H1 (cell line): Measurements from ENCODE around the gene GPR18. TPM values are rescaled to one million over a fixed set of nuclear protein-coding genes. Genes with fewer than 3 reads are reported as not detected.

Source experiments
- CTCF ChIA-PET: fragments of 300-600 bp; sonication (Branson Sonifier 250); formaldehyde crosslinking; loops from one replicate; lab custom pipeline; 2021; ENCODE audit not compliant: partially characterized antibody; lab: Charles Lee
- POLR2A ChIA-PET: fragments of 300-600 bp; sonication (Branson Sonifier 250); formaldehyde crosslinking; loops from one replicate; lab custom pipeline; 2021; ENCODE audit warnings: inconsistent platforms; ENCODE audit not compliant: partially characterized antibody; lab: Charles Lee
- DNase-seq, 2 experiments: peaks; one replicate each; pipeline versions ENCODE4 v3.0.0 to v3.0.0-alpha.2; 2010 to 2022; ENCODE audit warnings: low spot score in 2 of 2, low read depth in 1 of 2, mixed read lengths in 1 of 2
- FAIRE-seq: peaks from 2 replicates; lab custom pipeline; 2011; peaks lifted over from hg19 to GRCh38; lab: Jason Lieb, UNC
- H2AFZ ChIP-seq: 2 replicates; pipeline ENCODE4 v1.8.1; 2012; ENCODE audit warnings: low read length, inconsistent platforms
- H2AK5ac ChIP-seq: 2 replicates; pipeline ENCODE4 v1.6.1; 2013; ENCODE audit warnings: low read depth, low read length
- H2BK120ac ChIP-seq: replicated peaks from 2 replicates; pipeline ENCODE3; 2013; ENCODE audit warnings: low read depth, low read length, inconsistent platforms
- H2BK12ac ChIP-seq: 2 replicates; pipeline ENCODE4 v1.6.1; 2013; ENCODE audit warnings: low read depth, low read length
- H2BK15ac ChIP-seq: 2 replicates; pipeline ENCODE4 v1.6.1; 2013; ENCODE audit warnings: low read length
- H2BK20ac ChIP-seq: 2 replicates; pipeline ENCODE4 v1.6.1; 2013; ENCODE audit warnings: low read length
- H2BK5ac ChIP-seq: 2 replicates; pipeline ENCODE4 v1.6.1; 2013; ENCODE audit warnings: low read depth, low read length
- H3K14ac ChIP-seq: 2 replicates; pipeline ENCODE4 v1.6.1; 2013; ENCODE audit warnings: inconsistent platforms; ENCODE audit not compliant: insufficient read length
- H3K18ac ChIP-seq: 2 replicates; pipeline ENCODE4 v1.6.1; 2013; ENCODE audit warnings: low read length; ENCODE audit errors: extremely low read depth
- H3K23ac ChIP-seq: 2 replicates; pipeline ENCODE4 v1.6.1; 2013; ENCODE audit warnings: inconsistent platforms; ENCODE audit not compliant: insufficient read length
- H3K23me2 ChIP-seq: 2 replicates; pipeline ENCODE4 v1.6.1; 2013; ENCODE audit warnings: low read depth, low read length
- H3K27ac ChIP-seq: 2 replicates; pipeline ENCODE4 v1.6.1; 2011; ENCODE audit warnings: low read depth, low read length, inconsistent platforms
- H3K27me3 ChIP-seq, 4 experiments: replicated peaks in 1 of 4; 1 replicate in 1 of 4; 2 replicates in 3 of 4; pipeline versions ENCODE4 v1.6.1 to v1.8.1; 2011 to 2013; ENCODE audit warnings: low read length in 3 of 4, mild to moderate bottlenecking in 3 of 4, inconsistent platforms in 2 of 4, mixed read lengths in 2 of 4, moderate library complexity in 1 of 4; ENCODE audit not compliant: control insufficient read depth in 3 of 4, insufficient read depth in 3 of 4; ENCODE audit errors: extremely low read depth in 1 of 4
- H3K36me3 ChIP-seq, 4 experiments: 2 replicates each; pipeline versions ENCODE4 v1.6.1 to v1.8.1; 2011 to 2013; ENCODE audit warnings: mild to moderate bottlenecking in 4 of 4, low read length in 3 of 4, moderate library complexity in 2 of 4, control low read depth in 1 of 4, inconsistent platforms in 1 of 4; ENCODE audit not compliant: insufficient read depth in 4 of 4, control insufficient read depth in 2 of 4
- H3K4ac ChIP-seq: replicated peaks from 2 replicates; pipeline ENCODE3; 2013; ENCODE audit warnings: low read length, low read depth, mixed read lengths, inconsistent platforms; ENCODE audit not compliant: insufficient read length
- H3K4me1 ChIP-seq, 4 experiments: replicated peaks in 1 of 4; 1 replicate in 1 of 4; 2 replicates in 3 of 4; pipeline versions ENCODE4 v1.6.1 to v1.8.1; 2011 to 2013; ENCODE audit warnings: low read length in 3 of 4, inconsistent platforms in 2 of 4, mixed read lengths in 1 of 4; ENCODE audit not compliant: insufficient read depth in 4 of 4, control insufficient read depth in 3 of 4
- H3K4me2 ChIP-seq, 2 experiments: 2 replicates each; pipeline versions ENCODE4 v1.6.1 to v1.8.1; 2011 to 2013; ENCODE audit warnings: low read depth in 2 of 2, low read length in 2 of 2, control low read depth in 1 of 2, inconsistent platforms in 1 of 2, mild to moderate bottlenecking in 1 of 2; ENCODE audit not compliant: insufficient read depth in 1 of 2
- H3K4me3 ChIP-seq, 4 experiments: fragments of 200-600, 300-600 bp in 1 of 4; sonication (generic), shearing (Covaris generic), sonication (Bioruptor Twin) in 1 of 4; 2 replicates each; pipeline versions ENCODE4 v1.5.1 to v1.8.1; 2011 to 2016; ENCODE audit warnings: low read length in 4 of 4, low read depth in 3 of 4, control low read depth in 2 of 4, inconsistent platforms in 2 of 4, mild to moderate bottlenecking in 2 of 4, mixed read lengths in 1 of 4, moderate library complexity in 1 of 4; ENCODE audit not compliant: insufficient read depth in 2 of 4; ENCODE audit errors: extremely low read depth in 1 of 4
- H3K56ac ChIP-seq: replicated peaks from 2 replicates; pipeline ENCODE3; 2013; ENCODE audit warnings: low read depth, mild to moderate bottlenecking, mixed read lengths, low read length, inconsistent platforms; ENCODE audit not compliant: insufficient read length
- H3K79me1 ChIP-seq: 2 replicates; pipeline ENCODE4 v1.6.1; 2013; ENCODE audit warnings: low read depth, low read length, control low read depth
- H3K79me2 ChIP-seq, 2 experiments: 2 replicates each; pipeline versions ENCODE4 v1.6.1 to v1.8.1; 2012 to 2013; ENCODE audit warnings: low read length in 2 of 2, mild to moderate bottlenecking in 2 of 2, inconsistent platforms in 1 of 2; ENCODE audit not compliant: insufficient read depth in 2 of 2, control insufficient read depth in 1 of 2
- H3K9ac ChIP-seq, 4 experiments: replicated peaks in 1 of 4; 1 replicate in 1 of 4; 2 replicates in 3 of 4; pipeline versions ENCODE4 v1.6.1 to v1.8.1; 2011 to 2013; ENCODE audit warnings: low read depth in 3 of 4, low read length in 3 of 4, control low read depth in 2 of 4, mild to moderate bottlenecking in 2 of 4, moderate library complexity in 2 of 4, inconsistent platforms in 1 of 4; ENCODE audit errors: extremely low read depth in 1 of 4
- H3K9me3 ChIP-seq, 2 experiments: 2 replicates each; pipeline versions ENCODE4 v1.6.1 to v1.8.1; 2012 to 2013; ENCODE audit warnings: mild to moderate bottlenecking in 2 of 2, moderate library complexity in 2 of 2, control low read depth in 1 of 2, inconsistent platforms in 1 of 2, low read depth in 1 of 2, low read length in 1 of 2, mixed read lengths in 1 of 2; ENCODE audit not compliant: insufficient read depth in 2 of 2
- H4K20me1 ChIP-seq, 2 experiments: replicated peaks in 1 of 2; 2 replicates each; pipeline versions ENCODE3 to v1.8.1; 2011 to 2013; ENCODE audit warnings: inconsistent platforms in 2 of 2, low read length in 2 of 2, mild to moderate bottlenecking in 1 of 2; ENCODE audit not compliant: insufficient read depth in 2 of 2, control insufficient read depth in 1 of 2
- H4K5ac ChIP-seq: 2 replicates; pipeline ENCODE4 v1.6.1; 2013; ENCODE audit warnings: low read length, low read depth, mixed read lengths, inconsistent platforms; ENCODE audit not compliant: insufficient read length
- H4K8ac ChIP-seq: 2 replicates; pipeline ENCODE4 v1.8.0; 2013; ENCODE audit warnings: mild to moderate bottlenecking, moderate library complexity, low read length, inconsistent platforms; ENCODE audit not compliant: insufficient read depth; ENCODE audit errors: extremely low read depth
- H4K91ac ChIP-seq: replicated peaks from 2 replicates; pipeline ENCODE3; 2013; ENCODE audit warnings: low read length, mixed read lengths, inconsistent platforms; ENCODE audit not compliant: insufficient read length
- ASH2L ChIP-seq: fragments of 200-600, 300-600 bp; sonication (generic); IDR thresholded peaks from one replicate; pipeline ENCODE4 v1.7.1; 2017; ENCODE audit warnings: low read length
- BCL11A ChIP-seq, 2 experiments: IDR thresholded peaks; one replicate each; pipeline ENCODE4 v1.6.1; 2011; ENCODE audit warnings: low read depth in 2 of 2, low read length in 2 of 2, mild to moderate bottlenecking in 2 of 2
- CHD1 ChIP-seq: IDR thresholded peaks from 2 replicates; pipeline ENCODE4 v1.6.1; 2012; ENCODE audit warnings: low read depth, low read length, improper control_type of control experiment
- EGR1 ChIP-seq: IDR thresholded peaks from 2 replicates; pipeline ENCODE4 v1.6.1; 2011; ENCODE audit warnings: low read depth, low read length, borderline replicate concordance
- NRF1 ChIP-seq: IDR thresholded peaks from 2 replicates; pipeline ENCODE4 v1.6.1; 2011; ENCODE audit warnings: mild to moderate bottlenecking, low read depth, low read length, improper control_type of control experiment
- POU5F1 ChIP-seq: IDR thresholded peaks from 2 replicates; pipeline ENCODE4 v1.6.1; 2011; ENCODE audit warnings: low read depth, mild to moderate bottlenecking, low read length, moderate library complexity
- RXRA ChIP-seq: IDR thresholded peaks from 2 replicates; pipeline ENCODE4 v1.6.1; 2011; ENCODE audit warnings: low read depth, mild to moderate bottlenecking, low read length, moderate library complexity; ENCODE audit not compliant: insufficient read depth
- SIN3A ChIP-seq, 2 experiments: IDR thresholded peaks in 1 of 2; conservative IDR thresholded peaks in 1 of 2; 2 replicates each; pipeline ENCODE4 v1.6.1; 2011 to 2012; ENCODE audit warnings: low read length in 2 of 2, improper control_type of control experiment in 1 of 2, low read depth in 1 of 2, mild to moderate bottlenecking in 1 of 2
- TEAD4 ChIP-seq: IDR thresholded peaks from 2 replicates; pipeline ENCODE4 v1.6.1; 2012; ENCODE audit warnings: low read depth, low read length, inconsistent platforms, mixed read lengths
- WGBS, 2 experiments: shearing (Covaris generic) in 1 of 2; methylation state at CpG; one replicate each; pipeline versions ENCODE4 v1.1.6 to v1.1.7; 2013 to 2015; ENCODE audit warnings: low lambda C conversion rate in 2 of 2, mixed read lengths in 2 of 2, inconsistent platforms in 1 of 2, low coverage in 1 of 2, missing lambda C conversion rate in 1 of 2; ENCODE audit not compliant: insufficient replicate concordance in 2 of 2, insufficient coverage in 1 of 2, insufficient read length in 1 of 2; ENCODE audit errors: extremely low coverage in 1 of 2, missing lambda C conversion rate in 1 of 2; 5-methylcytosine and 5-hydroxymethylcytosine counted together
- polyA plus RNA-seq, 7 experiments: library from polyadenylated mRNA; depleted of rRNA in 3 of 7; stranded (reverse) in 5 of 7; unstranded in 2 of 7; fragments of >200 nt in 5 of 7; fragments of 200-250 nt in 2 of 7; gene quantifications; 1 replicate in 5 of 7; 2 replicates in 1 of 7; 4 replicates in 1 of 7; pipeline versions ENCODE4 v1.2.1 to v1.2.3, GENCODE V29; 2011 to 2013; ENCODE audit warnings: missing spikeins in 2 of 7, mixed read lengths in 2 of 7
- total RNA-seq: library from RNA; stranded (reverse); fragmentation: NEBNext Ultra II Directional; extraction: Animal tissue kit (Norgen Biotek cat#: 25700); gene quantifications from 2 replicates; pipeline ENCODE4 v1.2.1, GENCODE V29; 2021
- TF ChIP-seq, protein P1 (sequence below), 3 experiments: IDR thresholded peaks; 1 replicate in 2 of 3; 2 replicates in 1 of 3; pipeline versions ENCODE4 v1.5.1 to v1.6.1; 2011; ENCODE audit warnings: low read length in 3 of 3, mild to moderate bottlenecking in 3 of 3, inconsistent platforms in 2 of 3, low read depth in 1 of 3, moderate library complexity in 1 of 3; ENCODE audit not compliant: insufficient read depth in 1 of 3; ENCODE audit errors: control extremely low read depth in 1 of 3

GPR18 gene
- total and polyA plus RNA-seq, 2 of the 8 experiments (the other 6 are each of a cell fraction or from before 2014, with no cell fraction given) = not detected

DNA sequence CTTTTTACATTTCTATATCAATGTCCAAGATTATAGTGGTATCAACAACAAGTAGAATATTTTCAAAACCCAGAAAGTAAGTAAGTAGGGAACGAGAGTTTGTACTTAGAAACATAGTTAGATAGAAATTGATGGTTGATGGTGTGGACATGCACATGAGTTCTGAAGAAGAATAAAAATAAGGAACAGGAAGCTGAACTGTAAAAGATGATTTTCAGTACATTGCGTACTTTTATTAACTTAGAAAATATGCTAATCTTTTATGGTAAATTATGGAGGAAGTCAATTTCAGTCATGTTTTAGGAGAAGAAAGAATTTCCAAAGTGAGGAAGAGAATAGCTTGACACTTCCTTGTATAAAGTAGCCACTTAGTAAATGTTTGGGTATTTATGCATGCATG, 12.3 kb upstream of the GPR18 start:
- H2BK12ac ChIP-seq = no peak overlapping the region
- no peak overlapping the region for H2AK5ac ChIP-seq
- no peak overlapping the region for H3K56ac ChIP-seq
- 0 out of 8 replicates have a peak, but pooled peaks cover 0 to 3% (median 0%) of the 10 kb centered on the region in 4 experiments for H3K36me3 ChIP-seq
- no peaks in the 10 kb centered on the region; a peak in 1 of 4 replicates for H3K79me2 ChIP-seq
- no peaks in the 10 kb centered on the region for H4K20me1 ChIP-seq
- H2AFZ ChIP-seq = no peak overlapping the region
- H3K79me1 ChIP-seq = peaks cover 4% of the 10 kb centered on the region; the same call in 1 of the 2 replicates
- peaks cover 2% of the 10 kb centered on the region; the same call in 1 of the 2 replicates for H3K23me2 ChIP-seq
- H3K18ac ChIP-seq = no peak overlapping the region
- POLR2A ChIA-PET = interaction anchor here (3.4 kb wide), 1 partner anchor 70 kb away, joined by 17 read pairs; the partner anchor contains the start of gene UBAC2
- H3K27me3 ChIP-seq = no peaks in the 10 kb centered on the region
- no peak for FAIRE-seq
- H4K5ac ChIP-seq = no peak overlapping the region
- TF ChIP-seq SIN3A (conservative IDR thresholded peaks at IDR 0.05 in 1 of 2, IDR thresholded peaks at IDR 0.05 in 1 of 2; ENCODE audit: low read depth in 1 of 2, low read length in 2 of 2) = no peak
- TF ChIP-seq, protein P1, sequence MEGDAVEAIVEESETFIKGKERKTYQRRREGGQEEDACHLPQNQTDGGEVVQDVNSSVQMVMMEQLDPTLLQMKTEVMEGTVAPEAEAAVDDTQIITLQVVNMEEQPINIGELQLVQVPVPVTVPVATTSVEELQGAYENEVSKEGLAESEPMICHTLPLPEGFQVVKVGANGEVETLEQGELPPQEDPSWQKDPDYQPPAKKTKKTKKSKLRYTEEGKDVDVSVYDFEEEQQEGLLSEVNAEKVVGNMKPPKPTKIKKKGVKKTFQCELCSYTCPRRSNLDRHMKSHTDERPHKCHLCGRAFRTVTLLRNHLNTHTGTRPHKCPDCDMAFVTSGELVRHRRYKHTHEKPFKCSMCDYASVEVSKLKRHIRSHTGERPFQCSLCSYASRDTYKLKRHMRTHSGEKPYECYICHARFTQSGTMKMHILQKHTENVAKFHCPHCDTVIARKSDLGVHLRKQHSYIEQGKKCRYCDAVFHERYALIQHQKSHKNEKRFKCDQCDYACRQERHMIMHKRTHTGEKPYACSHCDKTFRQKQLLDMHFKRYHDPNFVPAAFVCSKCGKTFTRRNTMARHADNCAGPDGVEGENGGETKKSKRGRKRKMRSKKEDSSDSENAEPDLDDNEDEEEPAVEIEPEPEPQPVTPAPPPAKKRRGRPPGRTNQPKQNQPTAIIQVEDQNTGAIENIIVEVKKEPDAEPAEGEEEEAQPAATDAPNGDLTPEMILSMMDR (IDR thresholded peaks at IDR 0.05; ENCODE audit: control extremely low read depth in 1 of 3, insufficient read depth in 1 of 3, low read depth in 1 of 3, low read length in 3 of 3) = no peak
- no peak for TF ChIP-seq RXRA
- TF ChIP-seq POU5F1 = no peak
- no peak for TF ChIP-seq NRF1
- TF ChIP-seq TEAD4 = no peak
- no peak for TF ChIP-seq EGR1
- no peak for TF ChIP-seq BCL11A (IDR thresholded peaks at IDR 0.05; ENCODE audit: low read depth in 2 of 2, low read length in 2 of 2)
- no peak for TF ChIP-seq CHD1
- no peak for TF ChIP-seq ASH2L
- no peaks in the 10 kb centered on the region for H3K4me1 ChIP-seq
- H3K14ac ChIP-seq = no peak overlapping the region
- no peak overlapping the region for H2BK5ac ChIP-seq
- WGBS, 2 experiments = 94% methylated on average over 2 of the region's 2 CpGs; no CpG with 5 or more reads in 1 of the 2 experiments
- no peak overlapping the region for H3K4me3 ChIP-seq
- no peak overlapping the region for H2BK15ac ChIP-seq
- no peak for DNase-seq
- no peak overlapping the region for H4K8ac ChIP-seq
- no peak overlapping the region for H2BK120ac ChIP-seq
- H3K9ac ChIP-seq = no peak overlapping the region
- CTCF ChIA-PET = interaction anchor here (0.6 to 10.8 kb wide), 32 partner anchors 9 to 173 kb away, joined by 3 to 242 read pairs (median 6); partner anchors contain the start of gene UBAC2
- H3K4me2 ChIP-seq = no peak overlapping the region
- no peak overlapping the region for H3K4ac ChIP-seq
- H2BK20ac ChIP-seq = no peak overlapping the region
- H3K23ac ChIP-seq = no peak overlapping the region
- no peak overlapping the region for H4K91ac ChIP-seq
- no peak overlapping the region for H3K27ac ChIP-seq
- H3K9me3 ChIP-seq = no peaks in the 10 kb centered on the region
